Uterus (tissue), 4 donors: ENCODE results near the gene NCL. TPM values are rescaled to one million over a fixed set of nuclear protein-coding genes. Genes with fewer than 3 reads are reported as not detected.

Experiments used
- DNase-seq, 2 donors: peaks; one replicate each; pipeline ENCODE4 v3.0.0-alpha.2; 2019 to 2020
- H3K27ac ChIP-seq, 2 donors: fragments of 200-600 bp; sonication (generic); 1 replicate in 1 of 2; 2 replicates in 1 of 2; pipeline ENCODE4 v1.5.1; 2016 to 2018
- H3K27me3 ChIP-seq, 2 donors: fragments of 200-600 bp; sonication (generic); one replicate each; pipeline ENCODE4 v1.5.1; 2018 to 2019; ENCODE audit warnings: control low read depth in 1 of 2
- H3K36me3 ChIP-seq, 2 donors: fragments of 200-600 bp; sonication (generic); one replicate each; pipeline ENCODE4 v1.5.1; 2019; ENCODE audit warnings: control low read depth in 1 of 2
- H3K4me1 ChIP-seq, 2 donors: fragments of 200-600 bp; sonication (generic); one replicate each; pipeline ENCODE4 v1.5.1; 2018 to 2019; ENCODE audit warnings: control low read depth in 1 of 2
- H3K4me3 ChIP-seq, 2 donors: fragments of 200-600 bp; sonication (generic); 1 replicate in 1 of 2; 2 replicates in 1 of 2; pipeline ENCODE4 v1.5.1; 2018 to 2019; ENCODE audit warnings: mild to moderate bottlenecking in 1 of 2
- H3K9me3 ChIP-seq, 2 donors: fragments of 200-600 bp; sonication (generic); one replicate each; pipeline ENCODE4 v1.5.1; 2019; ENCODE audit warnings: control low read depth in 1 of 2
- CTCF ChIP-seq, 4 experiments: fragments of 200-600 bp in 2 of 4; fragments of 450-650 bp in 2 of 4; sonication (generic) in 2 of 4; IDR thresholded peaks; one replicate each; pipeline ENCODE4 v1.5.1; 2016 to 2019; ENCODE audit warnings: antibody characterized with exemption in 4 of 4, mild to moderate bottlenecking in 2 of 4, moderate library complexity in 1 of 4
- POLR2A ChIP-seq, 2 donors: fragments of 450-650 bp; IDR thresholded peaks; one replicate each; pipeline ENCODE4 v1.6.1; 2016; ENCODE audit warnings: antibody characterized with exemption in 2 of 2, mild to moderate bottlenecking in 1 of 2, moderate library complexity in 1 of 2
- intact Hi-C: fragments of 100-400 bp; cut with DNase I; formaldehyde crosslinking; loops from one replicate; pipeline ENCODE4 v1.15.1; 2023; ENCODE audit warnings: low total_unique reads
- total RNA-seq, 4 donors: library from RNA; depleted of rRNA in 3 of 4; stranded (reverse); fragments of >200 nt in 3 of 4; gene quantifications; one replicate each; pipeline versions ENCODE4 v1.1.0 to v1.2.4, GENCODE V29; 2014 to 2023
- donor health status: DM: yes; HTN: yes; CAD: no.

The NCL gene
- total RNA-seq, 4 donors from 2014 or later = 68.8 to 429 (median 129) TPM

- H3K27ac ChIP-seq = no peak overlapping the region
- no peaks in the 10 kb centered on the region for H3K9me3 ChIP-seq
- intact Hi-C loops = no loop called here
- no peak overlapping the region for H3K4me3 ChIP-seq
- no peaks in the 10 kb centered on the region for H3K36me3 ChIP-seq
- H3K27me3 ChIP-seq = no peaks in the 10 kb centered on the region
- no peak for TF ChIP-seq CTCF (IDR thresholded peaks at IDR 0.05)
- TF ChIP-seq POLR2A (IDR thresholded peaks at IDR 0.05) = no peak
- H3K4me1 ChIP-seq = no peaks in the 10 kb centered on the region
- no peak for DNase-seq
Measured at GRCh38 chr2:231502596-231502995, 38.3 kb upstream of the NCL start.

- intact Hi-C loops = no loop called here
- Histone ChIP-seq H3K9me3 (no peaks in the 10 kb centered on the region), H3K4me3 (no peak overlapping the region), H3K36me3 (no peaks in the 10 kb centered on the region), H3K4me1 (no peaks in the 10 kb centered on the region), H3K27me3 (no peaks in the 10 kb centered on the region), H3K27ac (no peak overlapping the region)
- no peak for DNase-seq
- TF ChIP-seq CTCF (IDR thresholded peaks at IDR 0.05) (no peak), POLR2A (IDR thresholded peaks at IDR 0.05) (no peak)
Measured at GRCh38 chr2:231497651-231498050, 33.4 kb upstream of the NCL start.

GRCh38 chr2:231494669-231495068 lies 30.4 kb upstream of the NCL start:
- no peak overlapping the region for H3K4me3 ChIP-seq
- no peak for TF ChIP-seq CTCF (IDR thresholded peaks at IDR 0.05)
- TF ChIP-seq POLR2A (IDR thresholded peaks at IDR 0.05) = no peak
- no peaks in the 10 kb centered on the region for H3K27me3 ChIP-seq
- H3K36me3 ChIP-seq = no peaks in the 10 kb centered on the region
- DNase-seq = no peak
- intact Hi-C loops = no loop called here
- H3K4me1 ChIP-seq = no peaks in the 10 kb centered on the region
- H3K27ac ChIP-seq = no peak overlapping the region
- H3K9me3 ChIP-seq = no peaks in the 10 kb centered on the region

GRCh38 chr2:231490801-231491200 lies 26.5 kb upstream of the NCL start:
- no peaks in the 10 kb centered on the region for H3K36me3 ChIP-seq
- TF ChIP-seq POLR2A (IDR thresholded peaks at IDR 0.05) (no peak), CTCF (IDR thresholded peaks at IDR 0.05) (no peak)
- no peaks in the 10 kb centered on the region for H3K27me3 ChIP-seq
- H3K9me3 ChIP-seq = no peaks in the 10 kb centered on the region
- DNase-seq = no peak
- H3K27ac ChIP-seq = no peak overlapping the region
- intact Hi-C loops = no loop called here
- H3K4me3 ChIP-seq = no peak overlapping the region
- H3K4me1 ChIP-seq = no peaks in the 10 kb centered on the region

- H3K27me3 ChIP-seq = no peaks in the 10 kb centered on the region
- DNase-seq = no peak
- H3K4me1 ChIP-seq = no peaks in the 10 kb centered on the region
- H3K27ac ChIP-seq = no peak overlapping the region
- H3K36me3 ChIP-seq = no peaks in the 10 kb centered on the region
- H3K9me3 ChIP-seq = no peaks in the 10 kb centered on the region
- TF ChIP-seq POLR2A (IDR thresholded peaks at IDR 0.05) = no peak
- TF ChIP-seq CTCF (IDR thresholded peaks at IDR 0.05) = no peak
- H3K4me3 ChIP-seq = no peak overlapping the region
- intact Hi-C loops = loop anchor here (10.0 kb wide), 1 partner anchor 65 kb away; no protein-coding TSS in a partner anchor
Measured at GRCh38 chr2:231489990-231490389, 25.7 kb upstream of the NCL start.
